ENCODE results near the gene DNAJC5. TPM values are rescaled to one million over a fixed set of nuclear protein-coding genes. Genes with fewer than 3 reads are reported as not detected.
A peak's percentile ranks its signal among the peaks of the same experiment; 100 is the strongest.
"Not testable (repeated sequence)": the region's sequence is repeated elsewhere in the genome, so short reads cannot be mapped to it uniquely, and the experiment has no call there.

Gene DNAJC5, protein sequence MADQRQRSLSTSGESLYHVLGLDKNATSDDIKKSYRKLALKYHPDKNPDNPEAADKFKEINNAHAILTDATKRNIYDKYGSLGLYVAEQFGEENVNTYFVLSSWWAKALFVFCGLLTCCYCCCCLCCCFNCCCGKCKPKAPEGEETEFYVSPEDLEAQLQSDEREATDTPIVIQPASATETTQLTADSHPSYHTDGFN
- polyA plus RNA-seq (2013, experiment 1 of 4): 42.4 TPM
- polyA plus RNA-seq (2013, experiment 2 of 4): 49.4 TPM
- 26.4 TPM for polyA plus RNA-seq (2013, experiment 3 of 4)
- polyA plus RNA-seq (2013, experiment 4 of 4): 29.6 TPM

DNA sequence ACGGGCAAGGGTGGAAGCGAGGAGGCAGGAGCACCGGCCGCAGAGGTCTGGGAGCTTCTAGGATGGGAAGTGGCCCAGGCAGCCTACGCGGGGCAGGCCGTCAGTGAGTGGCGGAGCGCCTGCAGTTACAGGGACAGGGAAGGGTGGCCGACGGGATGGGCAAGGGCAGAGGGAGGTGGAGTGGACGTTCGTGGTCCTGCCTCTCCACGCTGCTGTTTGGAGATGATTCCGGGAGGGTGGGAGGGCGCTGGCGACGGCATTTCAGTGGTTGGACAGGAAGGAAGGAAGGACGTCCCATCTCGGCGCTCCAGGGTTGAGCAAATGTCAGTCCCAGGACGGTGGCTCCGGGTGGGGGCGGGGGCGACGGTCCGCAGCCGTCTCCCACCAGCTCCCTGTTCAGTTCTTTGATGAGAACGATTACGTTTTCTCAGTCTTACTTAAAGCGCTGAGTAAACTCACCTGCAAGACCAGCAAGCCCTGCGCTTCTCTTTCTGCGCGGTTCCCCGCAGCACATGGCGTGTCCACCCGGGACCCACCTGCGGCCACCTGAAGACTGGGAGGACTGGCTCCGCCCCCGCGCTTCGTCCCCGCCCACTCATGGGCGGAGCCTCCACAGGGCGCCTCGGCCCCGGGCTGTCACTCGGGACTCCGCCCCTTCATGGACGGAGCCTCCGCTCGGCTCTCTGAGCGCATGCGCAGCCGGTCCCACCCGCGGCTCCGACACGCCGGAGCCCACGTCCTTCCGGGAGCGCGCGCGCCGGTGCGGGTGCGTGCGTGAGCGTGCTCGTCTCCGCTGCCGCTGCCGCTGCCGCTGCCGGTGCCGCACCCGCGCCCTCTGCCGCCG, at the start of gene DNAJC5:
DNAJC5 (plus strand) TSS at position 769 of the 844 bp plus-strand sequence. CDS start 33,220 bp downstream, outside the sequence.
- H3K36me3 ChIP-seq (ENCODE audit: control insufficient read depth, insufficient read depth, low read length): peaks cover 10% of the 10 kb centered on the region
- H3K4me3 ChIP-seq (ENCODE audit: insufficient read depth, low read depth, low read length): peak within 1 kb of the TSS; percentile 61
- H3K27me3 ChIP-seq (ENCODE audit: control insufficient read depth, insufficient read depth, low read length, poor library complexity, severe bottlenecking): peaks cover 5% of the 10 kb centered on the region
- H3K9me3 ChIP-seq (ENCODE audit: control insufficient read depth, low read length): no peaks in the 10 kb centered on the region
- H3K27ac ChIP-seq (ENCODE audit: insufficient read depth, low read depth, low read length, poor library complexity, severe bottlenecking): no peak within 1 kb of the TSS
- WGBS, 2 experiments: 2% methylated on average over 82 of the region's 82 CpGs
- peaks cover 9% of the 10 kb centered on the region for H3K4me1 ChIP-seq (ENCODE audit: control insufficient read depth, insufficient read depth, low read length)

DNA sequence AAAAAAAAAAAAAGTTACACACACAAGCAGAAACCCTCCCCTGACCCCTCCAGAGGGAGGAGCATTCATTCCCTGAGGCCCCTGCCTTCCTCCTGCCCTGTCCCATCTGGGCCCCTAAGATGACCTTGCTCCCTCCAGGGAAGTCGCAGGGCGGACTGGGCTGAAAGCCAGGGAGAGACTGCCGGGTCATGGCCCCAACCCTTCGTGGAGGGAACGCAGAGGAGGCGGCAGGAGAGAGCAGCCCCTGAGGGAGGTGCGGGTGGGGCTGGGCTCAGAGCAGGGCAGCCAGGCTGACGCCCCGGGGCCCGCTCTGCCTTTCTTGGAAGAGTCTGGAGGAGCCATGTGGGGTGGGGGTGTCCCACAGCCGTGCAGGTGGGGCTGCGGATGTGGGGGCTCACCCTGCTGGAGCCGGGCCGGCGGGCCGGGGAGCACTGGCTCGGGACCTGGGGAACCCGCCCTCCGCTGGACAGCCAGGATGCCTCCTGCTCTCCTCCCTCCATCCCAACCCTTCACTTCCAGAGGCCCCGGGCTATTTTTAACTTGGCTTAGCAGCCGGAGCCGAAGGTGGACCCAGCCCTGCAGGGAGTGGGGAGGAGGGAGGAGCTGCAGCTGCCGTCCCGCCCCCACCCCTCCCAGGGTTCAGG, 48.7 kb upstream of the DNAJC5 start:
- peak overlapping the region; percentile 15 for H3K4me3 ChIP-seq (ENCODE audit: insufficient read depth, low read depth, low read length)
- no peaks in the 10 kb centered on the region for H3K9me3 ChIP-seq (ENCODE audit: control insufficient read depth, low read length)
- 4% methylated on average over 24 of the region's 24 CpGs for WGBS, 2 experiments
- H3K4me1 ChIP-seq (ENCODE audit: control insufficient read depth, insufficient read depth, low read length): peaks cover 28% of the 10 kb centered on the region
- peak overlapping the region; percentile 16 for H3K27ac ChIP-seq (ENCODE audit: insufficient read depth, low read depth, low read length, poor library complexity, severe bottlenecking)
- H3K27me3 ChIP-seq (ENCODE audit: control insufficient read depth, insufficient read depth, low read length, poor library complexity, severe bottlenecking): no peaks in the 10 kb centered on the region
- H3K36me3 ChIP-seq (ENCODE audit: control insufficient read depth, insufficient read depth, low read length): no peaks in the 10 kb centered on the region

DNA sequence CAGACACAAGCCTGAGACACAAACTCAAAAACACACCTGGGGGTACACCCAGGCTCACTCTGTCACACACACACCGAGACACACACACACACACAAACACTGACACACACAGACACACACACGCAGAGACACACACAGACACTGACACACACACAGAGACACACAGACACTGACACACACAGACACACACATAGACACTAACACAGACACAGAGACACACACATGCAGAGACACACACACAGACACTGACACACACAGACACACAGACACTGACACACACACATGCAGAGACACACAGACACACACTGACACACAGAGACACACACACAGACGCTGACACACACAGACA, 48.1 kb upstream of the DNAJC5 start:
- Histone ChIP-seq H3K4me1 (ENCODE audit: control insufficient read depth, insufficient read depth, low read length) (peaks cover 28% of the 10 kb centered on the region), H3K36me3 (ENCODE audit: control insufficient read depth, insufficient read depth, low read length) (no peaks in the 10 kb centered on the region), H3K4me3 (ENCODE audit: insufficient read depth, low read depth, low read length) (peak overlapping the region; percentile 15), H3K9me3 (ENCODE audit: control insufficient read depth, low read length) (no peaks in the 10 kb centered on the region), H3K27me3 (ENCODE audit: control insufficient read depth, insufficient read depth, low read length, poor library complexity, severe bottlenecking) (no peaks in the 10 kb centered on the region), H3K27ac (ENCODE audit: insufficient read depth, low read depth, low read length, poor library complexity, severe bottlenecking) (peak overlapping the region; percentile 16)
- 37 to 56% methylated on average over 3 of the region's 3 CpGs for WGBS, 2 experiments

DNA sequence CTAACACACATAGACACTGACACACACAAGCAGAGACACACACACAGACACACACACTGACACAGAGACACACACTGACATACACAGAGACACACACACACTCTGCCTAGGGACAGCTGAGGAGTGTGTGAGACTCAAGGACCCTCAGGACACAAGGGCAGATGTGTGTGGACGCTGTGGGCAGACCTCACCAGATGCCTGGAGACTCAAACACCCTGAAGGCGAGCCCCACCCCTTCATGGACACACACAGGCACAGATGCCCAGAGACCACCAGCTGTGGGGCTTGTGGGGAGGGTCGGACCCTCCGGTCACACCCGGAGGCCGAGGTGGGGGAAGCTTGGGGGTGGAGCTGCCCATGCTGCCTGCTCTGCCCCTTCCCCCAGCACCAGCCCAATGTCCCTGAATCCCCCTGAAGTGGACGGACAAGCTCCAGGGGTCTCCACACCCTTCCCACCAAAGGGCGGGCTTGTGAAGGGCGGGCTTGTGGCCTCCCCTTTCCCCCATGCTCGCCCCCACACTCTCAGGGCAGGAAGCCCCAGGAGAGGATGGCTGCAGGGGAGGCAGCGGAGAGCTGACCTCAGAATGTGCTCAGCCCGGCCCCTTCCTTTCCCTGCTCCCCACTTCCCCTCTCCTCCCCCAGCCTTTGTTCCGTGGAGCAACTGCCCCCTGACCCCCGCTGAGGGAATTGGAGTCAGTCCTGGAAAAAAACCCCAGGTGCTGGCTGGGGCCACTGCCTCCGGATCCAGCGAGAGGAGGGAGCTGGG, 47.5 kb upstream of the DNAJC5 start:
- Histone ChIP-seq H3K4me1 (ENCODE audit: control insufficient read depth, insufficient read depth, low read length) (peaks cover 28% of the 10 kb centered on the region), H3K36me3 (ENCODE audit: control insufficient read depth, insufficient read depth, low read length) (no peaks in the 10 kb centered on the region), H3K4me3 (ENCODE audit: insufficient read depth, low read depth, low read length) (no peak overlapping the region), H3K9me3 (ENCODE audit: control insufficient read depth, low read length) (no peaks in the 10 kb centered on the region), H3K27me3 (ENCODE audit: control insufficient read depth, insufficient read depth, low read length, poor library complexity, severe bottlenecking) (no peaks in the 10 kb centered on the region), H3K27ac (ENCODE audit: insufficient read depth, low read depth, low read length, poor library complexity, severe bottlenecking) (no peak overlapping the region)
- 11 to 16% methylated on average over 16 of the region's 16 CpGs for WGBS, 2 experiments

DNA sequence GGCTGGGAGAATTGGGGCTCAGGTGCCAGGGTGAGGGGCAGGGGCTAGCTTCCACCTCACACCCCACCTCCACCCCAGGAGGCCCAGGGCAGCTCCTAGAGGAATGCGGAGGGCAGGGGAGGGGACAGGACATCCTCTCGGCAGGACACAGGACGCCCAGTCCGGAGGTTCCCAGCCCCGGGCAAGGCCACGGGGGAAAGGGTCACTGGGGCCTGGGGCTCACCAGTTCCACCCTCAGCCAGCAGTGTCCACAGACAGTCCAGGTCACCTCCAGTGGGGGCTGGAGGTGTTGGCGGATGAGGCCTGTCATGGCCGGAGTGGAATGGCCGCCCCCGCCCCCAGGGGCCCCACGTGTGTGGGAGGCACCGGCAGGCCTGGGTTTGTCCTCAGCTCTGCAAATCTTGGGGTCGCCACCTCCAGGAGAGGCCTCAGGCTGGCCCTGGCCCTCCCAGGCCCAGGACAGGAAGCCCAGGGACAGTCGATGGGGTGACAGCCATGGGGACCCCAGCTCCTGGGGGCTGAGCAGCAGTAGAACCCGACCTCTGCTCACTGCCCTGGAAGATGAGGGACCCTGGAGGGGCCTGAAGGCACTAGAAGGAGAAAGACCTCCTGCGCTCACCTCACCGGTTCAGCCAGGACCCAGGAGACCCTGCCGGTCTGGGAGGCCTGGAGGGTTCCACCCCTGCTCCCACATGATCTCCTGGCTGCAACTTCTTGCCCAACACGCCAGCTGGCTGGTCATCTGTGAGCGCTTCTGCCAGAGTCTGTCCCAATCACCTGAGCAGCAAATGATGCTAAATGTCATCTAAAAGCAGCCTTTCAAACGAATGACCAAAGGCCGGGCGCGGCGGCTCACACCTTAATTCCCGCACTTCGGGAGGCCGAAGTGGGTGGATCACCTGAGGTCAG, 46.7 kb upstream of the DNAJC5 start:
- no peaks in the 10 kb centered on the region for H3K27me3 ChIP-seq (ENCODE audit: control insufficient read depth, insufficient read depth, low read length, poor library complexity, severe bottlenecking)
- no peaks in the 10 kb centered on the region for H3K36me3 ChIP-seq (ENCODE audit: control insufficient read depth, insufficient read depth, low read length)
- WGBS, 2 experiments: 65 to 70% methylated on average over 28 of the region's 28 CpGs
- H3K4me1 ChIP-seq (ENCODE audit: control insufficient read depth, insufficient read depth, low read length): peaks cover 28% of the 10 kb centered on the region
- H3K9me3 ChIP-seq (ENCODE audit: control insufficient read depth, low read length): no peaks in the 10 kb centered on the region
- H3K4me3 ChIP-seq (ENCODE audit: insufficient read depth, low read depth, low read length): no peak overlapping the region
- H3K27ac ChIP-seq (ENCODE audit: insufficient read depth, low read depth, low read length, poor library complexity, severe bottlenecking): no peak overlapping the region

DNA sequence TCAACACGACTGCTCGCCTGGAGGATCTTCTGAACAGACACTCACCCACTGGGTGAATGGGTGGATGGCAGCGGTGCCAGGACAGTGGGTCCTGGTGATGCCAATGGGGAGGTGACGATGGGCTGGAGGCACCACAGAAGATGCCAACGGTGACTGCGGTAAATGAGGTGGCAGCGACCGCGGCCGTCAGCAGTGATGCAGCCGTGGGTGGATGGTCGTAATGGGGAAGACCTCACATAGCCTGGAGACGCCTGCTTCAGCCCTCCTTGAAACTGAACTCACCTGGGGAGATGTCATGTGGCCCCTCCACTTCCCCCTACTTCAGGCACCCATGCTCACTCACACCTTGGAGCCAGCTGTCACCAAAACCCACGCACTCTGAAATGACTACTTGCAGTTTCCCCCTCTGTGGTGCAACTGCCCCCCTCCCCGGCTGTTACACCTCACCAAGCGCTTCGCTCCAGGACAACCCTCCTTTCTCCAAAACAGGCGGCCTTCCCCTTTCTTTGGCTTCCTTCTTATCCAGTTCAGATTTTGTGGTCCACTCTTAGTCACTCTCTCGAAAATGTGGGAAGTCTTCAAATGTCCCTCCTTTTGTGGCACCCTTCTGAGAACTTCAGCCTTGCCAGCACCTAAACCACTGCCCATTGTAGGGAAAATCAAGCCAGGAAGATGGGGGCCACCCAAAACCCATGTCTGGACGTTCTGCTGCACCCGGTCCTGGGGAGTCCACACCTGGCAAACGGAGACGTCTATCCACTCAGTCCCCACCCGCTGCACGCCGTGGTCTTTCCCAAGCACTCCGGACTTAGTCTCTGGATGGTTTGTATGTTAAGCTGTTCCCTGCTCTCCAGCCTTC, 44.0 kb upstream of the DNAJC5 start:
- WGBS, 2 experiments: 89 to 92% methylated on average over 27 of the region's 27 CpGs
- Histone ChIP-seq H3K27ac (ENCODE audit: insufficient read depth, low read depth, low read length, poor library complexity, severe bottlenecking) (no peak overlapping the region), H3K27me3 (ENCODE audit: control insufficient read depth, insufficient read depth, low read length, poor library complexity, severe bottlenecking) (no peaks in the 10 kb centered on the region), H3K4me1 (ENCODE audit: control insufficient read depth, insufficient read depth, low read length) (peaks cover 45% of the 10 kb centered on the region), H3K4me3 (ENCODE audit: insufficient read depth, low read depth, low read length) (no peak overlapping the region), H3K36me3 (ENCODE audit: control insufficient read depth, insufficient read depth, low read length) (no peaks in the 10 kb centered on the region), H3K9me3 (ENCODE audit: control insufficient read depth, low read length) (no peaks in the 10 kb centered on the region)

DNA sequence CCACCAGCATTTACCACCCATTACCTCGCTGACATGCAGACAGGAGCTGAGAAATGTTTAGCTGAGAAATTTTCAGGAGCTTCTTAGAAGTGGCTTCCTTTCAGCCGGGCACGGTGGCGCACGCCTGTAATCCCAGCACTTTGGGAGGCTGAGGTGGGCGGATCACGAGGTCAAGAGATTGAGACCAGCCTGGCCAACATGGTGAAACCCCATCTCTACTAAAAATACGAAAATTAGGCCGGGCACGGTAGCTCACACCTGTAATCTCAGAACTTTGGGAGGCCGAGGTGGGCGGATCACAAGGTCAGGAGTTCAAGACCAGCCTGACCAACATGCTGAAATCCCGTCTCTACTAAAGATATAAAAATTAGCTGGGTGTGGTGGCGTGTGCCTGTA, 43.4 kb upstream of the DNAJC5 start:
- not testable (repeated sequence) for H3K27ac ChIP-seq (ENCODE audit: insufficient read depth, low read depth, low read length, poor library complexity, severe bottlenecking); H3K27me3 ChIP-seq (ENCODE audit: control insufficient read depth, insufficient read depth, low read length, poor library complexity, severe bottlenecking); H3K36me3 ChIP-seq (ENCODE audit: control insufficient read depth, insufficient read depth, low read length); H3K4me3 ChIP-seq (ENCODE audit: insufficient read depth, low read depth, low read length); H3K9me3 ChIP-seq (ENCODE audit: control insufficient read depth, low read length)
- WGBS, 2 experiments: 92 to 93% methylated on average over 14 of the region's 14 CpGs
- H3K4me1 ChIP-seq (ENCODE audit: control insufficient read depth, insufficient read depth, low read length): peaks cover 41% of the 10 kb centered on the region

DNA sequence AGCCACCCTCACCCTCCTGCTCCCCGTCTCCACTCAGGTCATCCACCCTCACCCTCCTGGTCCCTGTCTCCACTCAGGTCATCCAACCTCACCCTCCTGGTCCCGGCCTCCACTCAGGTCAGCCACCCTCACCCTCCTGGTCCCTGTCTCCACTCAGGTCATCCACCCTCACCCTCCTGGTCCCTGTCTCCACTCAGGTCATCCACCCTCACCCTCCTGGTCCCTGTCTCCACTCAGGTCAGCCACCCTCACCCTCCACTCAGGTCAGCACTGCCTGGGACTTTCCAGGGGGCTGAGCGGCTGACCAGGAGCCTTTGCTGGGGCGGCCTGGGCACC, 41.2 kb upstream of the DNAJC5 start:
- not testable (repeated sequence) for H3K27me3 ChIP-seq (ENCODE audit: control insufficient read depth, insufficient read depth, low read length, poor library complexity, severe bottlenecking); H3K4me3 ChIP-seq (ENCODE audit: insufficient read depth, low read depth, low read length); H3K9me3 ChIP-seq (ENCODE audit: control insufficient read depth, low read length); H3K27ac ChIP-seq (ENCODE audit: insufficient read depth, low read depth, low read length, poor library complexity, severe bottlenecking); H3K36me3 ChIP-seq (ENCODE audit: control insufficient read depth, insufficient read depth, low read length)
- H3K4me1 ChIP-seq (ENCODE audit: control insufficient read depth, insufficient read depth, low read length): peaks cover 32% of the 10 kb centered on the region
- WGBS, 2 experiments: 90 to 92% methylated on average over 4 of the region's 4 CpGs

Data from ectodermal cell (in vitro differentiated cells).